Measurements from ENCODE around the gene HSH2D.

GRCh38 chr19:16193466-16193865 lies 50.0 kb downstream of the HSH2D start:
- no peak for TF ChIP-seq CTCF (IDR thresholded peaks at IDR 0.05)
- no peak for TF ChIP-seq POLR2A (IDR thresholded peaks at IDR 0.05)

Data from Peyer's patch (tissue), 4 donors.